IMR-90 (cell line): ENCODE results near the gene CARM1.

Experiments
- CTCF ChIP-seq: conservative IDR thresholded peaks from 2 replicates; pipeline ENCODE4 v1.5.1; 2012; ENCODE audit warnings: mild to moderate bottlenecking, low read depth, low read length, improper control_type of control experiment
- MAFK ChIP-seq: IDR thresholded peaks from 2 replicates; pipeline ENCODE4 v1.6.1; 2012; ENCODE audit warnings: low read depth, low read length, improper control_type of control experiment
- NFE2L2 ChIP-seq: fragments of 150-350 bp; IDR thresholded peaks from 2 replicates; pipeline ENCODE4 v1.6.1; 2016; ENCODE audit warnings: low read depth, mild to moderate bottlenecking, low read length
- POLR2A ChIP-seq: IDR thresholded peaks from 2 replicates; pipeline ENCODE4 v1.6.1; 2012; ENCODE audit warnings: mild to moderate bottlenecking, low read depth, low read length
- RAD21 ChIP-seq: IDR thresholded peaks from 2 replicates; pipeline ENCODE4 v1.6.1; 2012; ENCODE audit warnings: low read length, improper control_type of control experiment
- SMC3 ChIP-seq: fragments of 150-350 bp; IDR thresholded peaks from 2 replicates; pipeline ENCODE4 v1.6.1; 2016; ENCODE audit warnings: low read depth, mild to moderate bottlenecking, antibody characterized with exemption, low read length, moderate library complexity

GRCh38 chr19:10891405-10892086, 20.2 kb downstream of the CARM1 start:
- TF ChIP-seq CTCF (no peak), POLR2A (no peak), RAD21 (no peak), SMC3 (no peak), NFE2L2 (no peak), MAFK (no peak)
